GM19468 (cell line): Measurements from ENCODE around the gene GRIN2D.

ENCODE experiments used
- ATAC-seq: cut with Tn5 transposase; IDR thresholded peaks from one replicate; pipeline ENCODE4 v1.9.1; 2021; ENCODE audit warnings: mild to moderate bottlenecking, moderate library complexity, moderate number of reproducible peaks; ENCODE audit not compliant: unreplicated experiment; ENCODE audit errors: extremely low read depth

Gene GRIN2D

GRCh38 chr19:48396016-48396823, 2.8 kb downstream of the GRIN2D start:
- no peak for ATAC-seq

DNA sequence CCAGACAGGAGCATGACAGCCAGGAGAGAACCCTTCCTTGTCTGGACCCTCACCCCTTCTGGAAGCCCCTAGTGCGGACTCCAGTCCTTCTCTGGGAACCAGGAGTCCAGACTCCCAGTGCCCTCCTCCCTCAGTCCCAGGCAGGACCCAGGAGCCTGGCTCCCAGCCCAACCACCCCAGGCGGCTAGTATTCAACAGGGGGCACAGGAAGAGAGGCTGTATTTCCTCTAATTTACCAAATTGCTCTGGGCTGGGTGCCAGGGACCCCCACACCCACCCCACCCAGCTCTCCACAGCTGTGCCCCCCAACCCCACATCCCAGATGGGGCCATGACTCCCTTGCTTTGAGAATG, 3.3 kb downstream of the GRIN2D start:
- no peak for ATAC-seq

- no peak for ATAC-seq
Measured at GRCh38 chr19:48397263-48398101, 4.0 kb downstream of the GRIN2D start.

- no peak for ATAC-seq
Measured at GRCh38 chr19:48398102-48398374, 4.6 kb downstream of the GRIN2D start.

- no peak for ATAC-seq
Measured at GRCh38 chr19:48398375-48399235, 5.1 kb downstream of the GRIN2D start.

- ATAC-seq, result no peak
Measured at GRCh38 chr19:48400018-48400742, 6.7 kb downstream of the GRIN2D start.

- ATAC-seq, result no peak
Measured at GRCh38 chr19:48401287-48401686, 7.8 kb downstream of the GRIN2D start.

DNA sequence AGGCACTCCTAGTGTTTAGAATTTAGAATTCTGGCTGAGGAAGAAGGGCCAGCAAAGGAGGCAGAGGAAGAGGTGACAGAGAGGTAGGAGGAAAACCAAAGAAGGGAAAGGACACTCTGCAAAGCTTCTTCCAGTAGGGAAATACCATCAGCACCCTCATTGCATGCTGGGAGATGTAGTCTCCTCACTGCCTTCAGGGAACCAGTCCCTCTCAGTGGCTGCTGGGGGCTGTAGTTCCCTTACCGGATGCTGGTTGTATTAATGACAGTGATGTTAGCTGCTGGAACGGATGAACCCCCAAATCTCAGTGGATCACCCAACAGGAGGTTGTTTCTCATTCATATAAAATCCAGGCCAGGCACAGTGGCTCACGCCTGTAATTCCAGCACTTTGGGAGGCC, 10.1 kb downstream of the GRIN2D start:
- no peak for ATAC-seq

DNA sequence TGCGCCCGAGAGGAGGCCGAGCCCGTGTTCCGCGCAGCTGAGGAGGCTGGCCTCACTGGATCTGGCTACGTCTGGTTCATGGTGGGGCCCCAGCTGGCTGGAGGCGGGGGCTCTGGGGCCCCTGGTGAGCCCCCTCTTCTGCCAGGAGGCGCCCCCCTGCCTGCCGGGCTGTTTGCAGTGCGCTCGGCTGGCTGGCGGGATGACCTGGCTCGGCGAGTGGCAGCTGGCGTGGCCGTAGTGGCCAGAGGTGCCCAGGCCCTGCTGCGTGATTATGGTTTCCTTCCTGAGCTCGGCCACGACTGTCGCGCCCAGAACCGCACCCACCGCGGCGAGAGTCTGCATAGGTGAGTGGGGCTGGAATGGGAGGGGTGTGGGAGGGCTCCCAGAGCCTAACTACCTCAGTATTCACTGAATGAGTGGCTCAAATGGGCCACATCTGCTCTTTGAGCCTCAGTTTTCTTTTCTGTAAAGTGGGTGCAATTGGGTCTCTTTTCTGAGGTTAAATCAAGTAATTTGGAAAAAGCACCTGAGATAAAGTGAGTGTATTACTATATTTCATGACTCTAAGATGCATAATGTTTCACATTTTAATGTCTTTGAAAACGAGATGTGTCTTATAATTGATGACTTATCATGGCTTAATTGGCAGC, 11.7 kb downstream of the GRIN2D start:
- no peak for ATAC-seq

DNA sequence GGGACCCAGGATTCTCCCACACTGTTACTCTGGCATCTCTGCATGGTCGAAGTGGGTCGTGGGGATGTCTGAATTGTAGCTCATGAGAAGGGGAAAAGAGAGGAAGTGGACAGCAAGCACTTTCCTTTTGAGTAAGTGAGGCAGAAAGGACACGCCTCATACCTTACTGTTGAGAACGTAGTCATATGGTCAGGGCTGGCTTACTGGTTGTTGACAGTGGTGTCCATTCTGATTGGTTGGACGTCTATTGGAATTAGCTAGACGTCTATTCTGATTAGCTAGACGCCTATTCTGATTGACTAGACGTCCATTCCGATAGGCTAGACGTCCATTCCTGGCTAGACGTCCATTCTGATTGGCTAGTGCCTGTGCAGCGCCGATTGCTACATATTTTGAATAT, 12.4 kb downstream of the GRIN2D start:
- ATAC-seq, result no peak

- ATAC-seq, result no peak
Measured at GRCh38 chr19:48413879-48414587, 20.6 kb downstream of the GRIN2D start.

GRCh38 chr19:48415395-48415794, 21.9 kb downstream of the GRIN2D start:
- no peak for ATAC-seq

DNA sequence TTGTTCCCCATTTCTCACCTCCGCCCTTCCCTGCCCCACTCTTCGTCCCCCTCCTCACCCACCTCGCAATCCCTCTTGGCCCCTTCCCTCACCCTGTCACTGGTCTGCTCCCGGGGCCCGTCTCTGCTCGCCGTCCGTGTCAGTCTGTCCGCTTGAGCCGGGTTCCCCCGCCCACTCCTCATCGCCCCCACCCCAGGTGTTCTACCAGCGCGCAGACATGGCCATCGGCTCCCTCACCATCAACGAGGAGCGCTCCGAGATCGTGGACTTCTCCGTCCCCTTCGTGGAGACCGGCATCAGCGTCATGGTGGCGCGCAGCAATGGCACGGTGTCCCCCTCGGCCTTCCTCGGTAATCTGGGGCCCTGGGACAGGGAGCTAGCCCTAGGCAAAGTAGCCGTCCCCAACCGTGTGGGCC, 22.3 kb downstream of the GRIN2D start:
- ATAC-seq, result no peak

DNA sequence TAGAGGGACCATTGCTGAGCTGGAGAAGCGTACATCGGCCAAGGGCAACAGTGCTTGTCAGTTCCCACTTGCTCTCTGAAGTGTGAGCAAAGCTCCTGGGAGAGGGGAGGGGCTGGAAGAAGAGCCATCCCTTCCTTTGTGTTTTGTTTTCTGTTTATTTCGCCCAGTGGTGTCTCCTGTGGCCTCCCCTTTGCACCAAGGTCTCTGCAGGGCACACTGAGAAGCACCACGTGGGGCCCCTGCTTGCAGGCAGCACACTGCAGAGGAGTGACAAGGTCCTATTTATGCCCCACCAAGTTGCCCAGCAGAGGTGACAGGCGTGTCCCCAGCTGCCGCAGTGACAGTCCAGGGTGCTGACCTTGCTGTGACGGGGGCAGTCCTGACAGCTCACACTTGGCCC, 24.0 kb downstream of the GRIN2D start:
- no peak for ATAC-seq

GRCh38 chr19:48418317-48419064, 25.0 kb downstream of the GRIN2D start:
- ATAC-seq, result no peak

DNA sequence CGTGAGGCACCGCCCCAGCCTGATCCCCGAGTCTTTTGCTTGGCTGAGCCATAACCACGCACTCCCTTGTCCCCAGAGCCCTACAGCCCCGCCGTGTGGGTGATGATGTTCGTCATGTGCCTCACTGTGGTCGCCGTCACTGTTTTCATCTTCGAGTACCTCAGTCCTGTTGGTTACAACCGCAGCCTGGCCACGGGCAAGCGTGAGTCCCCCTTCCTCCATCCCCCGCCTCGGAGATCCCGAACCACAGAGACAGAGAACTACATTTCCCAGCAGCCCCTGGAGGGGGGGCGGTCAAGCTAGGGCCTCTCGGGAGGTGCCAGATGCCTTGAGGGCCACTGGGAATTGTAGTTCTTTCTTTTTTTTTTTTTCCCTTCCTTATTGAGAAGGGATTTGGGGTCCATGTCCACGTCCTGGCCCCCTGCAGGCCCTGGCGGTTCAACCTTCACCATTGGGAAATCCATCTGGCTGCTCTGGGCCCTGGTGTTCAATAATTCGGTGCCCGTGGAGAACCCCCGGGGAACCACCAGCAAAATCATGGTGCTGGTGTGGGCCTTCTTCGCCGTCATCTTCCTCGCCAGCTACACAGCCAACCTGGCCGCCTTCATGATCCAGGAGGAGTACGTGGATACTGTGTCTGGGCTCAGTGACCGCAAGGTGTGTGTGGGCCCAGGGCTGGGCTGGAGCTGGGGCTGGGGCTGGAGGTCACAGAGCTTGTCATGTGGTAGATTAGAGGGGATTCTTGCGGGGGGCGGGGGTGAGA, 25.9 kb downstream of the GRIN2D start:
- ATAC-seq, result no peak

- ATAC-seq, result no peak
Measured at GRCh38 chr19:48421548-48421947, 28.1 kb downstream of the GRIN2D start.
